Mesangial cell (primary cell): Measurements from ENCODE around the gene BANP. TPM values are rescaled to one million over a fixed set of nuclear protein-coding genes. Genes with fewer than 3 reads are reported as not detected.

Experiments used
- total RNA-seq: library from RNA; depleted of rRNA; stranded (reverse); fragments of >200 nt; gene quantifications from 2 replicates; pipeline ENCODE4 v1.2.3, GENCODE V29; 2015

BANP gene, protein sequence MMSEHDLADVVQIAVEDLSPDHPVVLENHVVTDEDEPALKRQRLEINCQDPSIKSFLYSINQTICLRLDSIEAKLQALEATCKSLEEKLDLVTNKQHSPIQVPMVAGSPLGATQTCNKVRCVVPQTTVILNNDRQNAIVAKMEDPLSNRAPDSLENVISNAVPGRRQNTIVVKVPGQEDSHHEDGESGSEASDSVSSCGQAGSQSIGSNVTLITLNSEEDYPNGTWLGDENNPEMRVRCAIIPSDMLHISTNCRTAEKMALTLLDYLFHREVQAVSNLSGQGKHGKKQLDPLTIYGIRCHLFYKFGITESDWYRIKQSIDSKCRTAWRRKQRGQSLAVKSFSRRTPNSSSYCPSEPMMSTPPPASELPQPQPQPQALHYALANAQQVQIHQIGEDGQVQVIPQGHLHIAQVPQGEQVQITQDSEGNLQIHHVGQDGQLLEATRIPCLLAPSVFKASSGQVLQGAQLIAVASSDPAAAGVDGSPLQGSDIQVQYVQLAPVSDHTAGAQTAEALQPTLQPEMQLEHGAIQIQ
- 12.7 and 14.7 TPM in 2 replicates for total RNA-seq

DNA sequence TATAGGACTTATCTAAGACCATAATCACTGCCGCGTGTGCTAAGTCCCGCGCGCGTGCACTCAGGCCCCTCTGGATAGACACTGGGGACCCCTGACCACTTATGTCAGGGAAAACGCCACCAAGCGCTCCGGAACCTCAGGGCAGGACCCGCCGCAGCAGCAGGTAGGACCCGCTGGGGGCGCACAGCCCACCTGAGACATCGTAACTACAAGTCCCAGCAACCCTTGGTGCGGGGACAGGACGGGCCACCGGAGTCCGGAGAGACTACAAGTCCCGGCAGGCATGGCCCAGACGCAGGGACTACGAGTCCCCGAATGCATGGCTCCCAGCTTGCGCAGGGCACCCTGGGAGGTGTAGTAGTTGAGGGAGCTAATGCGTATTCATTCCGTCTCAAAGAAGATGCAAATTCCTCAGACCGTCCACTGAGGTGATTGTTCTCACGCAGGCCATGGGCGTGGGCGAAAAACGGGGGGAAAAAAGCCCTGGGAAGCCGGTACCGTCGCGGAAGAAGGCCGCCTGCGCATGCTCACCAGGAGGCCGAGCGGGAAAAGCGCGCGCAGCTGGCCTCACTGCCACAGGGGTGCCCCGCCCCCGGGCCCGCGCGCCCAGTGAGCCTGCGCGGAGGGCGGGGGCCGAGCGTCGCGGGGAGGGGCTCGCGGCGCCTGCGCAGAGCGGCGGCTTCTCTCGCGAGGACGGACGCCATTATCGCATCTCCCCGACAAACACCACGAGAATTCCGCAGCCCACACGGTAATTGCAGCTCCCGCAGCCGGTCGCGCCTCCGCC is at the start of gene BANP:
TSS of gene BANP (plus strand) at position 670 of the 787 bp plus-strand sequence. CDS start 23,682 bp downstream, outside the sequence.

DNA sequence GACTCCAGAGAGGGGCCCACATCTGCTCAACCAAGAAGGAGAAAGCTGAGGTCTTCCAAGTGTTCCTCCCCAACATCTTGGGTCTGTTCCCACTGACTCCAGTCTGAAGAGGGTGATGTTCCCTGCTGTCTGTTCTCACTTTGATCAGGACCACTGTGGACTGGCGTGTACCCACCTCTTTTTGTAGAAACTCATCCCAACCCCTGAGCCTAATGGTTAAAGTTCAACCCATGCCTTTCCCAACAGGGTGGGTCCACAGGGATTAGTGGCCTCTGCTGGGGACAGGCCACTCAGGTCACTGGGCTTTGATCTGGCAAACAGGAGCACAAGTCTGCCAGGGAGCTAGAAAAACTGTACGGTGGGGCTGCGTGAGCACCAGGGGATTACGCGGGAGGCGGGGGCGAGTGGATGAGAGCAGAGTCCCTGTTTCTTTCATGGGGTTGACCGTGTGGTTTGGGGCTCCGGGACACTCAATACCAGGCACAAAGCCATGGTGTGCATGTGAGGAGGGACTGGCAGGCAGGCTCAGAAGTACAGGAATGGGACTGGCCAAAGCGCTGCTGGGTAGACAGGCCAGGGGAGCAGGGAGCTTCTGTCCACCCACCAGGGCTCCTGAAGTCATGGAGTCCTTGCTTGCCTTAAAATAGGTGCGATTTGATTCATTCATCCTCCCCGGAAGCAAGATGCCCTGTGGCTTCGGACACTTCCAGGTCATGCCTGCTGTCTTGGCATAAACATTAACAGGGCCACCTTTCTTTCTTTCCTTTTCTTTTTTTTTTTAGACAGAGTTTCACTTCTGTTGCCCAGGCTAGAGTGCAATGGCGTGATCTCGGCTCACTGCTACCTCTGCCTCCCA is 14.6 kb upstream of the BANP start, which contains the start of gene CA5A:
TSS of gene CA5A (minus strand) at position 155 of the 856 bp plus-strand sequence. CDS start at position 76, 79 bp downstream.

Other genes with a start within 250 kb of the BANP start
- gene KLHDC4, start 185.4 kb upstream of the BANP start, total RNA-seq = 22.6 and 23.0 TPM in 2 replicates
- 181 and 262 TPM in 2 replicates for gene SLC7A5, start 81.9 kb upstream of the BANP start, total RNA-seq
- not detected in 2 replicates for gene CA5A, start 14.9 kb upstream of the BANP start, total RNA-seq